Measurements from ENCODE around the gene NDRG2.

DNA sequence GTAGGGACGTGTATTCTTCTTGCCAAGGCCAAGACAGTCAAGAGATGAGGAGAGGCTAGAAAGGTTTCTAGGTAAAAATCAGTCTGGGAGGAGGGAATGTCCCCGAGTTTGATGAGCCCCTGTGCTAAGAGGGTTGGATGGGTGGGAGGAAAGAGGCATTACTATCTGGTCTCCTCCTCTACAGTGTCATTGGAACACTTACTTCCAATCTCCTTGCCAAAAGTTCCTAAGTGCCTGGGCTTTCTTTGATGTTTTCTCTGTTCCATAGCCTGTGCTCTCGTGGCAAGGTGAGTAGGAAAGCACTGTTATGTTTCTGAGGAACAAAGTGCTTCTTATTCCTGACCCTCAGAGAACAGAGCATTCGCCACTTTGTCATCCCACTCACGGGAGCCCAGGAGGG lies 9.8 kb upstream of the NDRG2 start, which contains the start of gene RNASE13:
- TF ChIP-seq, protein P1, sequence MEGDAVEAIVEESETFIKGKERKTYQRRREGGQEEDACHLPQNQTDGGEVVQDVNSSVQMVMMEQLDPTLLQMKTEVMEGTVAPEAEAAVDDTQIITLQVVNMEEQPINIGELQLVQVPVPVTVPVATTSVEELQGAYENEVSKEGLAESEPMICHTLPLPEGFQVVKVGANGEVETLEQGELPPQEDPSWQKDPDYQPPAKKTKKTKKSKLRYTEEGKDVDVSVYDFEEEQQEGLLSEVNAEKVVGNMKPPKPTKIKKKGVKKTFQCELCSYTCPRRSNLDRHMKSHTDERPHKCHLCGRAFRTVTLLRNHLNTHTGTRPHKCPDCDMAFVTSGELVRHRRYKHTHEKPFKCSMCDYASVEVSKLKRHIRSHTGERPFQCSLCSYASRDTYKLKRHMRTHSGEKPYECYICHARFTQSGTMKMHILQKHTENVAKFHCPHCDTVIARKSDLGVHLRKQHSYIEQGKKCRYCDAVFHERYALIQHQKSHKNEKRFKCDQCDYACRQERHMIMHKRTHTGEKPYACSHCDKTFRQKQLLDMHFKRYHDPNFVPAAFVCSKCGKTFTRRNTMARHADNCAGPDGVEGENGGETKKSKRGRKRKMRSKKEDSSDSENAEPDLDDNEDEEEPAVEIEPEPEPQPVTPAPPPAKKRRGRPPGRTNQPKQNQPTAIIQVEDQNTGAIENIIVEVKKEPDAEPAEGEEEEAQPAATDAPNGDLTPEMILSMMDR (conservative IDR thresholded peaks at IDR 0.05; ENCODE audit: low read depth, low read length) = no peak
- no peak for TF ChIP-seq EZH2 (IDR thresholded peaks at IDR 0.05; ENCODE audit: borderline replicate concordance, low read depth, low read length, poor library complexity, severe bottlenecking)
